Hepatocyte (in vitro differentiated cells): ENCODE data around the gene TAPT1.

Experiments used
- EZH2 ChIP-seq: fragments of 200-600 bp; sonication (generic); IDR thresholded peaks from 2 replicates; pipeline ENCODE4 v1.6.1; 2016; ENCODE audit warnings: antibody characterized with exemption, mild to moderate bottlenecking, borderline replicate concordance
- TF ChIP-seq, protein P1 (sequence below): fragments of 200-600 bp; sonication (generic); IDR thresholded peaks from 2 replicates; pipeline ENCODE4 v1.5.1; 2016; ENCODE audit warnings: antibody characterized with exemption, mild to moderate bottlenecking; ENCODE audit not compliant: poor library complexity

DNA sequence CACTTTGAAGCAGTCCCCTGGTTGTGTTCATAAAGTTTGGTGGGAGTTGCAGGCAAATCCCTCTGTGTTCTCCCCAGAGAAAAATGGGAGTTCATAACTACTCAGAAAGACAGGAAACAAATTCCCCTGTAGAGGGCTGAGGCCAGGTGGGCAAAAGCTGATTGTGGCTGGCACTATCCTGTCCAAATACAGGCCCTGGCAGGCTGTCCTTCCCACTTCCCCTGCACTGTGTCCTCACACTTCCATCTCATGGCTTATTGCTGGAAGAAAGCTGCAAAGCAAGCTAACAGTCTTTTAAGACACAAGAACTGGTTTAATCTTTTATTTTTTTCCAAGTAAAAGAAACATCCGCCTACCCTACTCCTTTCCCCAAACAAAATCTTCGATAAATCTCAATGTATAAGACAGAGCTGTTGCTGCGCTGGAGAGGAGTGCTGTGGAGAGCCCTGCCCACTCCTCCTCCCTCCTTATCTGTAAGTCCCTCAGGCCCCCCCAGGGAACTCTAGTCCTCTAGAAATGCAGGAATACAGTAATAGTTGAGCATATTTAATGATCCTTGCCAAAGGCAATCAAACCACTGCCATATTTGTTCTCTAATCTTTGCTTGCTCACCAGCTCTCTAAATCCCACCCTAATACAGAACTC, 14.0 kb downstream of the TAPT1 start:
- TF ChIP-seq, protein P1, sequence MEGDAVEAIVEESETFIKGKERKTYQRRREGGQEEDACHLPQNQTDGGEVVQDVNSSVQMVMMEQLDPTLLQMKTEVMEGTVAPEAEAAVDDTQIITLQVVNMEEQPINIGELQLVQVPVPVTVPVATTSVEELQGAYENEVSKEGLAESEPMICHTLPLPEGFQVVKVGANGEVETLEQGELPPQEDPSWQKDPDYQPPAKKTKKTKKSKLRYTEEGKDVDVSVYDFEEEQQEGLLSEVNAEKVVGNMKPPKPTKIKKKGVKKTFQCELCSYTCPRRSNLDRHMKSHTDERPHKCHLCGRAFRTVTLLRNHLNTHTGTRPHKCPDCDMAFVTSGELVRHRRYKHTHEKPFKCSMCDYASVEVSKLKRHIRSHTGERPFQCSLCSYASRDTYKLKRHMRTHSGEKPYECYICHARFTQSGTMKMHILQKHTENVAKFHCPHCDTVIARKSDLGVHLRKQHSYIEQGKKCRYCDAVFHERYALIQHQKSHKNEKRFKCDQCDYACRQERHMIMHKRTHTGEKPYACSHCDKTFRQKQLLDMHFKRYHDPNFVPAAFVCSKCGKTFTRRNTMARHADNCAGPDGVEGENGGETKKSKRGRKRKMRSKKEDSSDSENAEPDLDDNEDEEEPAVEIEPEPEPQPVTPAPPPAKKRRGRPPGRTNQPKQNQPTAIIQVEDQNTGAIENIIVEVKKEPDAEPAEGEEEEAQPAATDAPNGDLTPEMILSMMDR, result no peak
- no peak for TF ChIP-seq EZH2
